8988T (cell line): ENCODE results near the gene GGNBP2.

Experiments
- DNase-seq: peaks from one replicate; pipeline ENCODE4 v3.0.0; 2011

Gene GGNBP2

DNA sequence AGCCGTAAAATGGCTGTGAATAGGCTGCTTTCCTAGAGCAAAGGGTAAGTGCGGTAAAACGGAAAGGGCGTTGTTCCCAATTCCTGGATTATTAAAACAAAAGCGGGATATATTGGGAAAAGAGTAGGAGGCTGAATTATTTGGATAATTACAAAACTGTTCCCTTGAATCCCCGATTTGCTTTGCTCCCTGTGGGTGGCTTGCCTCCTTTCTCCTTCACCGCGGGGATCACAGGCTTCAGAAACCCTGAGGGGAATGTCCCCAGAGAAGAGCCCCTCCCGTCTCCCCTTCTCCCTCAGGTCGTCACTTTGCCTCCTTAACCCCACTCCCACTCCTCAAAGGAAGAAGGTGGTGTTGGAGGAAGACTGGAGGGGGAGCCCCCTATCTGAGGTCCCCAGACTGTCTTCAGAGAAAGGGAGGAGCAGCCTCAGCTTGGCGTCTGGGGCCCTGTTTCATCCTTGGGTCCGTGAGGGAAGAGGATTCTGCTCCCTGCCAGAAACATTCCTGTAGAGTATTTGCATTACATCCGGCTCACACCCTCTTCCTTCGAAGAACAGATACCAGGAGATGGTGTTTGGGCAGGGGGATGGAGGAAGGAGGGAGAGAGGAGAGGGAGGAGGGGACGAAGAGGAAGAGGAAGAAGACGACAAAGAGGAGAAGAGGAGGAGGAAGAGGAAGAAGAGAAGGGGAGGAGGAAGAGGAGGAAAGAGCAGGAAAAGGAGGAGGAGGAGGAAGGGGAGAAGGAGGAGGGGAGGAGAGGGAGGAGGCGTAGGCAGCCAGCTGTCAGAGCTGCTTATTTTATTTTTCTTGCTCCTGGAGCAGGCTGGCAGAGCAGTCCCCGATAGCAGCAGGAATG is 88.4 kb downstream of the GGNBP2 start:
- DNase-seq, result no peak
